Suppressor macrophage treated with lipopolysaccharide for 4 hours (primary cell): ENCODE data around the gene KDM4F.

Experiments used
- DNase-seq: peaks from one replicate; pipeline ENCODE4 v3.0.0-alpha.2; 2020

The KDM4F gene

GRCh38 chr11:95092549-95093324 lies 43.5 kb downstream of the KDM4F start:
- DNase-seq = peak; percentile 80

- no peak for DNase-seq
Measured at GRCh38 chr11:95093548-95093947, 44.3 kb downstream of the KDM4F start.

GRCh38 chr11:95095858-95096587 lies 46.8 kb downstream of the KDM4F start:
- DNase-seq = peak; percentile 87

- DNase-seq = no peak
Measured at GRCh38 chr11:95097209-95097608, 48.0 kb downstream of the KDM4F start.

- DNase-seq = no peak
Measured at GRCh38 chr11:95098826-95099225, 49.6 kb downstream of the KDM4F start.

GRCh38 chr11:95100191-95100648 lies 51.0 kb downstream of the KDM4F start:
- no peak for DNase-seq
